Bronchial epithelial cell (primary cell): ENCODE data around the gene ACTR3. TPM values are rescaled to one million over a fixed set of nuclear protein-coding genes. Genes with fewer than 3 reads are reported as not detected.

Source experiments
- DNase-seq: peaks from one replicate; pipeline ENCODE4 v3.0.0-alpha.2; 2010; ENCODE audit warnings: low read depth
- FAIRE-seq: peaks from 2 replicates; lab custom pipeline; 2011; peaks lifted over from hg19 to GRCh38; lab: Jason Lieb, UNC
- H3K27me3 ChIP-seq: 2 replicates; pipeline ENCODE4 v1.5.1; 2011; ENCODE audit warnings: low read length; ENCODE audit not compliant: control insufficient read depth, insufficient read depth
- H3K36me3 ChIP-seq: 2 replicates; pipeline ENCODE4 v1.5.1; 2011; ENCODE audit warnings: low read length; ENCODE audit not compliant: control insufficient read depth, insufficient read depth
- H3K4me3 ChIP-seq: 2 replicates; pipeline ENCODE4 v1.5.1; 2011; ENCODE audit warnings: mild to moderate bottlenecking, low read depth, low read length, control low read depth
- CTCF ChIP-seq: IDR thresholded peaks from 2 replicates; pipeline ENCODE4 v1.5.1; 2011; ENCODE audit warnings: mild to moderate bottlenecking, moderate library complexity, low read length, control low read depth, inconsistent platforms; ENCODE audit not compliant: insufficient read depth, severe bottlenecking
- total RNA-seq: library from RNA; depleted of rRNA; stranded (reverse); fragments of >200 nt; gene quantifications from 2 replicates; pipeline ENCODE4 v1.2.1, GENCODE V29; 2014

The ACTR3 gene
- total RNA-seq, 1 donor from 2014 or later: 214 TPM

GRCh38 chr2:113892004-113892710, 2.3 kb downstream of the ACTR3 start:
- Histone ChIP-seq H3K27me3 (no peaks in the 10 kb centered on the region), H3K36me3 (no peaks in the 10 kb centered on the region), H3K4me3 (no peak overlapping the region)
- FAIRE-seq: no peak
- no peak for TF ChIP-seq CTCF
- no peak for DNase-seq

- TF ChIP-seq CTCF: no peak
- DNase-seq (peak; percentile 91), FAIRE-seq (peak; percentile 92)
- H3K36me3 ChIP-seq: no peaks in the 10 kb centered on the region
- H3K4me3 ChIP-seq: peak overlapping the region; percentile 8
- H3K27me3 ChIP-seq: no peaks in the 10 kb centered on the region
Observed at GRCh38 chr2:113894156-113894743, 4.4 kb downstream of the ACTR3 start.

- Histone ChIP-seq H3K36me3 (no peaks in the 10 kb centered on the region), H3K4me3 (no peak overlapping the region), H3K27me3 (no peaks in the 10 kb centered on the region)
- DNase-seq: peak; percentile 36
- TF ChIP-seq CTCF: no peak
- no peak for FAIRE-seq
Observed at GRCh38 chr2:113895301-113895700, 5.4 kb downstream of the ACTR3 start.

GRCh38 chr2:113895819-113896563, 6.1 kb downstream of the ACTR3 start:
- FAIRE-seq (no peak), DNase-seq (no peak)
- Histone ChIP-seq H3K4me3 (no peak overlapping the region), H3K27me3 (no peaks in the 10 kb centered on the region), H3K36me3 (no peaks in the 10 kb centered on the region)
- no peak for TF ChIP-seq CTCF

GRCh38 chr2:113896791-113897190, 6.9 kb downstream of the ACTR3 start:
- Histone ChIP-seq H3K4me3 (no peak overlapping the region), H3K27me3 (no peaks in the 10 kb centered on the region), H3K36me3 (no peaks in the 10 kb centered on the region)
- DNase-seq (no peak), FAIRE-seq (no peak)
- no peak for TF ChIP-seq CTCF
